Large intestine (tissue), 3 donors: ENCODE measurements around the gene KIFAP3. TPM values are rescaled to one million over a fixed set of nuclear protein-coding genes. Genes with fewer than 3 reads are reported as not detected.
"Not testable (repeated sequence)": the region's sequence is repeated elsewhere in the genome, so short reads cannot be mapped to it uniquely, and the experiment has no call there.

ENCODE experiments used
- DNase-seq, 2 donors: peaks; one replicate each; pipeline versions ENCODE4 v3.0.0 to v3.0.0-alpha.2; 2013
- H3K27ac ChIP-seq: one replicate; pipeline ENCODE4 v1.5.1; 2013; ENCODE audit warnings: low read length
- H3K27me3 ChIP-seq: 2 replicates; pipeline ENCODE4 v1.6.1; 2013; ENCODE audit warnings: low read length; ENCODE audit not compliant: control insufficient read depth, insufficient read depth
- H3K36me3 ChIP-seq: 2 replicates; pipeline ENCODE4 v1.6.1; 2013; ENCODE audit warnings: low read length; ENCODE audit not compliant: control insufficient read depth, insufficient read depth
- H3K4me1 ChIP-seq: one replicate; pipeline ENCODE4 v1.6.1; 2013; ENCODE audit warnings: low read length; ENCODE audit not compliant: control insufficient read depth, insufficient read depth
- H3K4me3 ChIP-seq: one replicate; pipeline ENCODE4 v1.5.1; 2013; ENCODE audit warnings: low read length
- H3K9me3 ChIP-seq: one replicate; pipeline ENCODE4 v1.6.1; 2013; ENCODE audit warnings: mild to moderate bottlenecking, low read depth, low read length, moderate library complexity; ENCODE audit not compliant: control insufficient read depth
- WGBS: methylation state at CpG from one replicate; pipeline ENCODE4 v1.1.5; 2013; ENCODE audit warnings: low lambda C conversion rate; ENCODE audit not compliant: insufficient coverage; 5-methylcytosine and 5-hydroxymethylcytosine counted together
- polyA plus RNA-seq: library from polyadenylated mRNA; unstranded; fragments of 120-200 nt; gene quantifications from one replicate; pipeline ENCODE4 v1.2.1, GENCODE V29; 2013

The KIFAP3 gene
- polyA plus RNA-seq, 1 donor, result 24.5 TPM

DNA sequence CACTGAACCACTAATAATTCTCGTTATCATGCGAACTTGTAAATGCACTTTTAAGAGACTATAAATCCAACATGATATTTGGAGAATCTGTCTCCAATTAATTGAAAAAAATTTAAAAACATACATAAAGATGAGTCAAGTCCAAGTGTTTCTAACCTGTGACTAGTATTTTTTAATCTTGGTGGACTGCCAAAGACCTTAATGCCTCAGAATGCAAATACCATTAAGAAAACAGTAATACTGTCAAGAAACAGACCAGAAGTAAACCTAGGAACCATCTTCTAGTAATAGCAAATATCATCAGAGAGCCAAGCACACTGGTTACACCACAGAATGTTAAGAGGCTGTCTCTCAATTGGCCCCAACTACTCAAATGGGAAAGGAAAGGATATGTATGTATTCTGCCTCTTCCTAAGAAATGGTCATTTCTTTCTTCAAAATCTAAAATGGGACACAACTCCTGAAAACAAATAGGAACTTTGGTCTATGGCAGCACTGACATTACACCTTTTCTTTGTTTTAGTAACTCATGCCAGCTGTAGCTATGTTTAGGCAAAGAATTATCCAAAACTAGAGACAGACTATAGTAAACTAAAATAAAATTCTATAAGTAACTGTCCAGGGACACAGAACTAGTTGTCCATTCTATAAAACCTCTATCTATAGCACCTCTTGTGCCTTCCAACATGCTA, 196.5 kb downstream of the KIFAP3 start:
- Histone ChIP-seq H3K9me3 (no peaks in the 10 kb centered on the region), H3K4me3 (no peak overlapping the region), H3K27ac (no peak overlapping the region), H3K36me3 (peaks cover 62% of the 10 kb centered on the region), H3K4me1 (no peaks in the 10 kb centered on the region), H3K27me3 (no peaks in the 10 kb centered on the region)
- DNase-seq, result no peak
- 100% methylated on average over 2 of the region's 2 CpGs for WGBS

DNA sequence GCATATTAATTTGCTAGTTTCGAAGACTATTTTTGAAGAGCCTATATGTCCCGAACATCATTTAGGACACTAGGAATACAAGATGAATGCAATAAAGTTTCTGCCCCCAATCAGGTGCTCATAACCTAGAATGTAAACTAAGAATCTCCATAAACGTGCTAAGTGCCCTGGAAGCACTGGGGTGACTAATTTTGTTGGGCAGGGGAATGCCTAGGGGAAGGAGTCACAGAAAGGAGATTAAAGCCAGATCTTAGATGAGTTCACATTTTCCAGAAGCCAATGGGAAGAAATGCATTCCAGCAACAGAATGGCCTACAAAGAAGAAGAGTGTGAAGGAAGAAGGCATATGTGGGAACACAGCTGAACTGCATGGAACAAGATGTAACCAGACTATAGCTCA, 200.3 kb downstream of the KIFAP3 start:
- Histone ChIP-seq H3K27me3 (no peaks in the 10 kb centered on the region), H3K4me1 (no peaks in the 10 kb centered on the region), H3K4me3 (no peak overlapping the region), H3K27ac (no peak overlapping the region), H3K9me3 (no peaks in the 10 kb centered on the region), H3K36me3 (peaks cover 80% of the 10 kb centered on the region)
- no CpG with 5 or more reads among the region's 3 CpGs for WGBS
- no peak for DNase-seq

DNA sequence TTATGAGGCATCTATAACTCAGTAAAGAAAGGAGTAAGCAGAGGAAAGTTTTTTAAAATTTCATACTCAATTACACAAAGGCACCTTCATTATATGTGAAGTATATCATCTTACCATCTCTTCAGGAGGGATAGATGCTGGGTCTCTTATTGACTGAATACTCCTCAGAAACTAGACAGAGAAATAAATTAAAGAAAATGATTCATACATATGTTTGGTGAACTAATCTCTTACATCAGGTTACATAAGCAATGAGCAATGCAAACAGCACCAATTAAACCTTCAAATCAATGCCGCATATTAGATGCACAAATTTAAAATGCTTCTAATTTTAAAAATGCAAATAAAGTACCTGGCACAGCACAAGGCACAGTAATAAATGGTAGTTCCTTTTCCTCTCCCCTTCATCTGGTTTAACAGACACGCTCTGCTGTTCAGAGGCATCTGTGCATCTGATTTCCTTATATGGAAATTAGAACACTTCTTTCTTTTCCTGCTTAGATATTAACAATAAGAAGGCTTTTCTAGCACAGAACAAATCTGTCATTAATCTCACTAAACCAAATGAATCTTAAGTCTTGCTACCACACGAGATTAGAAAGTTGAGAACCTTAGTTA, 200.8 kb downstream of the KIFAP3 start:
- Histone ChIP-seq H3K36me3 (peaks cover 82% of the 10 kb centered on the region), H3K9me3 (no peaks in the 10 kb centered on the region), H3K27ac (no peak overlapping the region), H3K4me3 (no peak overlapping the region), H3K4me1 (no peaks in the 10 kb centered on the region), H3K27me3 (no peaks in the 10 kb centered on the region)
- WGBS, result no CpG with 5 or more reads among the region's 3 CpGs
- no peak for DNase-seq

DNA sequence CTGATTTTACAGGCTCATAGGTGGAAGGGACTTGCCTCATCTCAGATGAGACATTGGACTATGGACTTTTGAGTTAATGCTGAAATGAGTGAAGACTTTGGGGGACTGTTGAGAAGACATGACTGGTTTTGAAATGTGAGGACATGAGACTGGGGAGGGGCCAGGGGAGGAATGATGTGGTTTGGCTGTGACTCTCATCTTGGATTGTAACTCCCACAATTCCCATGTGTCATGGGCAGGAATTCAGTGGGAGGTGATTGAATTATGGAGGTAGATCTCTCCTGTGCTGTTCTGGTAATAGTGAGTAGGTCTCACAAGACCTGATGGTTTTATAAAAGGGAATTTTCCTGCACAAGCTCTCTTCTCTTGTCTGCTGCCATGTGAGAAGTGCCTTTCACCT, 201.6 kb downstream of the KIFAP3 start:
- Histone ChIP-seq H3K36me3 (peaks cover 83% of the 10 kb centered on the region), H3K27ac (no peak overlapping the region)

GRCh38 chr1:169871988-169872387, 202.5 kb downstream of the KIFAP3 start:
- peaks cover 83% of the 10 kb centered on the region for H3K36me3 ChIP-seq

More for the DNA sequence above, 201.6 kb downstream of the KIFAP3 start:
- H3K4me3 ChIP-seq, result no peak overlapping the region
- H3K9me3 ChIP-seq, result no peaks in the 10 kb centered on the region
- H3K4me1 ChIP-seq, result no peaks in the 10 kb centered on the region
- H3K27me3 ChIP-seq, result no peaks in the 10 kb centered on the region
- no peak for DNase-seq

More at GRCh38 chr1:169871988-169872387, 202.5 kb downstream of the KIFAP3 start:
- H3K9me3 ChIP-seq, H3K27me3 ChIP-seq, H3K4me3 ChIP-seq, DNase-seq, H3K4me1 ChIP-seq, H3K27ac ChIP-seq: not testable (repeated sequence)
- WGBS, result no CpG with 5 or more reads among the region's 3 CpGs

Other genes starting within 250 kb of the KIFAP3 start
- 13.1 TPM for gene SCYL3, start 180.8 kb downstream of the KIFAP3 start, polyA plus RNA-seq
- not detected for gene NTMT2, start 71.3 kb upstream of the KIFAP3 start, polyA plus RNA-seq